Body of pancreas (tissue), 4 donors: ENCODE measurements around the gene PLCH1. TPM values are rescaled to one million over a fixed set of nuclear protein-coding genes. Genes with fewer than 3 reads are reported as not detected.

Experiments used
- ATAC-seq: fragments of 150-250 bp; one replicate; pipeline ENCODE4 v1.9.1; 2016
- DNase-seq, 4 donors: peaks; one replicate each; pipeline ENCODE4 v3.0.0-alpha.2; 2019
- H3K27ac ChIP-seq, 4 donors: fragments of 200-600 bp; sonication (generic); 1 replicate in 3 of 4; 2 replicates in 1 of 4; pipeline versions ENCODE4 v1.5.1 to v1.6.1; 2016 to 2019; ENCODE audit warnings: mild to moderate bottlenecking in 1 of 4, mixed read lengths in 1 of 4, moderate library complexity in 1 of 4
- H3K27me3 ChIP-seq, 2 donors: fragments of 200-600 bp; sonication (generic); one replicate each; pipeline ENCODE4 v1.6.0; 2016; ENCODE audit warnings: mild to moderate bottlenecking in 1 of 2
- H3K36me3 ChIP-seq, 2 donors: fragments of 200-600 bp; sonication (generic); replicated peaks in 1 of 2; 2 replicates each; pipeline ENCODE4 v1.5.1; 2016; ENCODE audit warnings: low read depth in 2 of 2; ENCODE audit not compliant: insufficient read depth in 1 of 2
- H3K4me1 ChIP-seq: fragments of 200-600 bp; sonication (generic); one replicate; pipeline ENCODE4 v1.6.0; 2016
- H3K4me3 ChIP-seq, 2 donors: fragments of 200-600 bp; sonication (generic); 1 replicate in 1 of 2; 2 replicates in 1 of 2; pipeline ENCODE4 v1.5.1; 2016 to 2019
- H3K9me3 ChIP-seq, 3 donors: fragments of 200-600 bp; sonication (generic); 1 replicate in 2 of 3; 2 replicates in 1 of 3; pipeline ENCODE4 v1.5.1; 2016
- POLR2A ChIP-seq, 3 donors: fragments of 450-650 bp; IDR thresholded peaks; one replicate each; pipeline ENCODE4 v1.6.1; 2016; ENCODE audit warnings: antibody characterized with exemption in 3 of 3, mild to moderate bottlenecking in 2 of 3
- WGBS, 2 donors: methylation state at CpG; one replicate each; pipeline ENCODE4 v1.1.5; 2017; 5-methylcytosine and 5-hydroxymethylcytosine counted together
- intact Hi-C: fragments of 100-400 bp; cut with DNase I; formaldehyde crosslinking; loops from one replicate; pipeline ENCODE4 v1.15.1; 2023
- total RNA-seq, 2 donors: library from RNA; depleted of rRNA; stranded (reverse); fragments of >200 nt; gene quantifications; one replicate each; pipeline ENCODE4 v1.1.0, GENCODE V29; 2016
- TF ChIP-seq, protein P1 (sequence below), 7 experiments: fragments of 450-650 bp in 4 of 7; fragments of 200-600 bp in 3 of 7; sonication (generic) in 3 of 7; IDR thresholded peaks; one replicate each; pipeline ENCODE4 v1.5.1; 2016 to 2019; ENCODE audit warnings: antibody characterized with exemption in 7 of 7

Gene PLCH1
- total RNA-seq, 2 donors from 2014 or later: 3.0 to 5.2 TPM

GRCh38 chr3:155517903-155518302, 227.0 kb downstream of the PLCH1 start:
- Histone ChIP-seq H3K4me3 (no peak overlapping the region), H3K36me3 (no peaks in the 10 kb centered on the region), H3K27me3 (no peaks in the 10 kb centered on the region), H3K9me3 (no peaks in the 10 kb centered on the region), H3K27ac (no peak overlapping the region), H3K4me1 (no peaks in the 10 kb centered on the region)
- intact Hi-C loops: no loop called here
- ATAC-seq: no peak
- TF ChIP-seq, protein P1, sequence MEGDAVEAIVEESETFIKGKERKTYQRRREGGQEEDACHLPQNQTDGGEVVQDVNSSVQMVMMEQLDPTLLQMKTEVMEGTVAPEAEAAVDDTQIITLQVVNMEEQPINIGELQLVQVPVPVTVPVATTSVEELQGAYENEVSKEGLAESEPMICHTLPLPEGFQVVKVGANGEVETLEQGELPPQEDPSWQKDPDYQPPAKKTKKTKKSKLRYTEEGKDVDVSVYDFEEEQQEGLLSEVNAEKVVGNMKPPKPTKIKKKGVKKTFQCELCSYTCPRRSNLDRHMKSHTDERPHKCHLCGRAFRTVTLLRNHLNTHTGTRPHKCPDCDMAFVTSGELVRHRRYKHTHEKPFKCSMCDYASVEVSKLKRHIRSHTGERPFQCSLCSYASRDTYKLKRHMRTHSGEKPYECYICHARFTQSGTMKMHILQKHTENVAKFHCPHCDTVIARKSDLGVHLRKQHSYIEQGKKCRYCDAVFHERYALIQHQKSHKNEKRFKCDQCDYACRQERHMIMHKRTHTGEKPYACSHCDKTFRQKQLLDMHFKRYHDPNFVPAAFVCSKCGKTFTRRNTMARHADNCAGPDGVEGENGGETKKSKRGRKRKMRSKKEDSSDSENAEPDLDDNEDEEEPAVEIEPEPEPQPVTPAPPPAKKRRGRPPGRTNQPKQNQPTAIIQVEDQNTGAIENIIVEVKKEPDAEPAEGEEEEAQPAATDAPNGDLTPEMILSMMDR (IDR thresholded peaks at IDR 0.05): no peak
- TF ChIP-seq POLR2A (IDR thresholded peaks at IDR 0.05): no peak
- no peak for DNase-seq
- WGBS, 2 donors: 84 to 96% methylated on average over 1 of the region's 1 CpG

DNA sequence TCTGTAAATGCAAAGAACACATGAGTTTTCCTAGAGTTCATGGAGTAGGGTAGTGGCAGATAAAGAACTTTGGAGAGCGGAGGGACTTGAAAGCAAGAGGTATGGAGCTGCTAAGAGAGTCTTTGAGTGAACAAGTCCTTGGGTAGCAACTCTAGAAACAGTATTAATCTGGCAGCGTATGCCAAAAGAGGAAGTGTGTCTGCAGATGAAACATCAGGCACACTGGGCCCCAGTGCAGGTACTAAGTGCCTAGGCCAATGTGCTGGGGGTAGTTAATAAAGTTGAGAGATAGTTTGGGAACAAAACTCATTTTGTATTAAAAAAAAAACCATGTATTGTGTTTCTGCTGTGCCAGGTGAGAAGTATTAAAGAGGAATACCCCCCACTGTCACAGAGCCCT, 228.4 kb downstream of the PLCH1 start:
- Histone ChIP-seq H3K36me3 (no peaks in the 10 kb centered on the region), H3K27me3 (no peaks in the 10 kb centered on the region), H3K4me3 (no peak overlapping the region), H3K27ac (no peak overlapping the region), H3K4me1 (no peaks in the 10 kb centered on the region), H3K9me3 (no peaks in the 10 kb centered on the region)
- intact Hi-C loops: no loop called here
- no peak for DNase-seq
- 87 to 95% methylated on average over 2 of the region's 2 CpGs for WGBS, 2 donors
- no peak for ATAC-seq
- TF ChIP-seq POLR2A (IDR thresholded peaks at IDR 0.05): no peak
- TF ChIP-seq, protein P1 (IDR thresholded peaks at IDR 0.05): no peak

GRCh38 chr3:155512867-155513261, 232.0 kb downstream of the PLCH1 start:
- intact Hi-C loops: no loop called here
- ATAC-seq (no peak), DNase-seq (no peak)
- H3K36me3 ChIP-seq: no peaks in the 10 kb centered on the region
- no peak overlapping the region for H3K27ac ChIP-seq
- 88 to 92% methylated on average over 5 of the region's 5 CpGs for WGBS, 2 donors
- H3K4me1 ChIP-seq: no peaks in the 10 kb centered on the region
- H3K4me3 ChIP-seq: no peak overlapping the region
- no peaks in the 10 kb centered on the region for H3K27me3 ChIP-seq
- no peaks in the 10 kb centered on the region for H3K9me3 ChIP-seq
- TF ChIP-seq POLR2A (IDR thresholded peaks at IDR 0.05): no peak
- TF ChIP-seq, protein P1 (IDR thresholded peaks at IDR 0.05): no peak

DNA sequence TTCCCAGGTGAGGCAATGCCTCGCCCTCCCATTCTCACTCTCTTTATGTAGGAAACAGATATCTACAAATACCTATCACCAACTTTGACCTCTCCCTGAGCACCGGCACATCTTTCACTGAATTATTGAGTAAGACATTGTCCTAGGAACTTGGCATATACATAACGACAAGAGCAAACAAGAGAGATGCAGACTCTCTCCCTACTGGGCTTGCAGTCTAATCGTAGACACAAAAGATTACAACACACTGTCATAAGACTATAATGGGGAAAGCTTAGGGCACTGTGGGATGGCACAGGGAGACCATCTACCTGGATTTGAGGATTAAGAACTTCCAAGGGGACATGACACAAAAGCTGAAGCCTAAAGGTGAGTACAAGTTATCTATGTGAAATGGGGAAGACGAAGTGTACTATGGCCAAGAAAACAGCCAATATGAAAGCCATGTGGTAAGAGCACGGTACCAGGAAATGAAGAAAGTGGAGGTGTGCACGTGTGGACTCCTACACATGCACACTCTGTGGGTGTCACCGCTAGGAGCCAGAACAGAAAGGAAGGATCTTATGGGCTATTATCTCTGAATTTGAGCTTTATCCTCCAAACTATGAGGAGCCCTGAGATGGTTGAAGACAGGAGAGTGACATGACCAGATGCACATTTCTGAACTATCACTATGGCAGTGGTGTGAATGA, 232.6 kb downstream of the PLCH1 start:
- H3K4me3 ChIP-seq: no peak overlapping the region
- no peak for ATAC-seq
- no peaks in the 10 kb centered on the region for H3K4me1 ChIP-seq
- no peaks in the 10 kb centered on the region for H3K36me3 ChIP-seq
- no peaks in the 10 kb centered on the region for H3K27me3 ChIP-seq
- H3K9me3 ChIP-seq: no peaks in the 10 kb centered on the region
- TF ChIP-seq, protein P1 (IDR thresholded peaks at IDR 0.05): no peak
- TF ChIP-seq POLR2A (IDR thresholded peaks at IDR 0.05): no peak
- WGBS, 2 donors: 85 to 91% methylated on average over 8 of the region's 8 CpGs
- no peak overlapping the region for H3K27ac ChIP-seq
- DNase-seq: no peak
- intact Hi-C loops: no loop called here

GRCh38 chr3:155504682-155505081, 240.2 kb downstream of the PLCH1 start:
- 46 to 50% methylated on average over 1 of the region's 1 CpG for WGBS, 2 donors
- no peak for ATAC-seq
- DNase-seq: peak; percentile 4 to 60 (median 30)

More at GRCh38 chr3:155504682-155505081, 240.2 kb downstream of the PLCH1 start:
- Histone ChIP-seq H3K27me3 (no peaks in the 10 kb centered on the region), H3K4me1 (no peaks in the 10 kb centered on the region), H3K27ac (no peak overlapping the region), H3K9me3 (no peaks in the 10 kb centered on the region), H3K36me3 (peaks cover 0 to 2% of the 10 kb centered on the region in 2 donors), H3K4me3 (no peak overlapping the region)
- intact Hi-C loops: no loop called here
- TF ChIP-seq, protein P1 (IDR thresholded peaks at IDR 0.05): no peak
- no peak for TF ChIP-seq POLR2A (IDR thresholded peaks at IDR 0.05)
